ENCODE measurements around the gene EXD3. TPM values are rescaled to one million over a fixed set of nuclear protein-coding genes. Genes with fewer than 3 reads are reported as not detected.

The EXD3 gene
- polyA plus RNA-seq, 1 of the 3 experiments (the other 2 are of a cell fraction): 11.5 TPM

DNA sequence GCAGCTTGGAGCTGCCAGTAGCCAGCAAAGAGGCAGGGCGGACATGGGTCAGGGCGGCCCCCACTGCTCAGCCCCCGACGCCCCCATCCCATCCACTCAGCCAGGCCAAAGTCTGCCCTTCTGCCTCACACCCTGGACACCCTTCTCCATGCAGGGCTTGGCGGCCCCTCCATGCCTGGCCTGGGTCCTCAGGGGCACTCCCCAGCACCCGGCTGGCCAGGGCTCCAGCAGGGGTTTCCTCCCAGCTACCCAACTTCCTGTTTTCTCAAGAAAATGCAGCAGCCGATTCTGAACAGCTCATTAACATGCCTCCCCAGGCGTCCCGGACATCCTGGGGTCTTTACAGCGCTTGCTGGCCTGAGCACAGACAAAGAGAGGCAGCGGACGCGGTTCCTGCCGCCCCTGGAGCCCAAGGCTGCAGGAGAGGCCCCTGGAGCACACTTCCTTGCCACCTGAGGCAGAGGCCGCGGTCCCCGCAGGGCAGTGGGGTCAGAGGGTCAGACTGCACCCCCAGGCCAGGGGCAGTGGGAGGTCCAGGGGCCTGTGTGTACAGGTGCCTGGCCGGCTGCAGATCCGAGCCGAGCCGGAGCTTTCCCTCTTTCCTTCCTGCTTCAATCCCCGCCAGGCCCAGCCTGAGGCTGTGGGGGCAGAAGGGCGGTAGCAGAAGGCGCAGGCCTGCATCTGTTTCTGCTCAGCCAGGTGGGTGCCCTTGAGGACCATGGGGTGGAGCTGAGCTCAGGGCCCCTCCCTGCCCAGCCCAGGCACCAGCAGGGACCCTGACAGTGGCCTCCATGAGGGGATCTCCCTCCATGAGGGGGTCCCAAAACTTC lies 102.2 kb downstream of the EXD3 start:
- Histone ChIP-seq H2AFZ (ENCODE audit: low read depth) (no peak overlapping the region), H3K36me3 (replicated peaks in 1 of 2; ENCODE audit: control insufficient read depth in 1 of 2, insufficient read depth in 2 of 2, low read length in 1 of 2) (no peaks in the 10 kb centered on the region), H3K79me2 (ENCODE audit: insufficient read depth) (no peaks in the 10 kb centered on the region), H3K9me2 (no peaks in the 10 kb centered on the region), H3K27ac (ENCODE audit: low read depth in 2 of 2, low read length in 1 of 2) (no peak overlapping the region; a peak in 1 of 4 replicates), H3K4me3 (ENCODE audit: low read depth in 2 of 2, low read length in 1 of 2) (no peak overlapping the region), H4K20me1 (ENCODE audit: insufficient read depth) (no peaks in the 10 kb centered on the region), H3K9ac (no peak overlapping the region), H3K4me2 (no peak overlapping the region), H3K9me3 (no peaks in the 10 kb centered on the region), H3K27me3 (ENCODE audit: insufficient read depth) (no peaks in the 10 kb centered on the region), H3F3A (replicated peaks; ENCODE audit: insufficient read depth) (no peaks in the 10 kb centered on the region), H3K4me1 (ENCODE audit: control insufficient read depth in 1 of 2, insufficient read depth in 2 of 2, low read depth in 1 of 2, low read length in 1 of 2) (peaks cover 0 to 4% of the 10 kb centered on the region in 2 experiments; a peak in 1 of 4 replicates)
- 70% methylated on average over 10 of the region's 24 CpGs for WGBS (ENCODE audit: low lambda C conversion rate)
- no peak for TF ChIP-seq POLR2AphosphoS5 (IDR thresholded peaks at IDR 0.05; ENCODE audit: low read depth, low read length)
- TF ChIP-seq EP300 (IDR thresholded peaks at IDR 0.05; ENCODE audit: borderline replicate concordance in 1 of 2, low read depth in 1 of 2, low read length in 1 of 2): no peak
- TF ChIP-seq, protein P1, sequence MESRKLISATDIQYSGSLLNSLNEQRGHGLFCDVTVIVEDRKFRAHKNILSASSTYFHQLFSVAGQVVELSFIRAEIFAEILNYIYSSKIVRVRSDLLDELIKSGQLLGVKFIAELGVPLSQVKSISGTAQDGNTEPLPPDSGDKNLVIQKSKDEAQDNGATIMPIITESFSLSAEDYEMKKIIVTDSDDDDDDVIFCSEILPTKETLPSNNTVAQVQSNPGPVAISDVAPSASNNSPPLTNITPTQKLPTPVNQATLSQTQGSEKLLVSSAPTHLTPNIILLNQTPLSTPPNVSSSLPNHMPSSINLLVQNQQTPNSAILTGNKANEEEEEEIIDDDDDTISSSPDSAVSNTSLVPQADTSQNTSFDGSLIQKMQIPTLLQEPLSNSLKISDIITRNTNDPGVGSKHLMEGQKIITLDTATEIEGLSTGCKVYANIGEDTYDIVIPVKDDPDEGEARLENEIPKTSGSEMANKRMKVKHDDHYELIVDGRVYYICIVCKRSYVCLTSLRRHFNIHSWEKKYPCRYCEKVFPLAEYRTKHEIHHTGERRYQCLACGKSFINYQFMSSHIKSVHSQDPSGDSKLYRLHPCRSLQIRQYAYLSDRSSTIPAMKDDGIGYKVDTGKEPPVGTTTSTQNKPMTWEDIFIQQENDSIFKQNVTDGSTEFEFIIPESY (IDR thresholded peaks at IDR 0.05; ENCODE audit: borderline replicate concordance, low read depth): no peak
- TF ChIP-seq TCF12 (IDR thresholded peaks at IDR 0.05): no peak
- TF ChIP-seq TEAD4 (IDR thresholded peaks at IDR 0.05; ENCODE audit: borderline replicate concordance, insufficient read depth): no peak
- no peak for TF ChIP-seq FOXJ3 (CRISPR knock-in tag; IDR thresholded peaks at IDR 0.05)
- peak; percentile 42 for DNase-seq
- ChIA-PET POLR2A (no interaction called here), CTCF (interaction anchor here (0.8 to 7.5 kb wide), 2 partner anchors 13 to 18 kb away, joined by 3 to 74 read pairs; partner anchors contain the start of gene NRARP)

DNA sequence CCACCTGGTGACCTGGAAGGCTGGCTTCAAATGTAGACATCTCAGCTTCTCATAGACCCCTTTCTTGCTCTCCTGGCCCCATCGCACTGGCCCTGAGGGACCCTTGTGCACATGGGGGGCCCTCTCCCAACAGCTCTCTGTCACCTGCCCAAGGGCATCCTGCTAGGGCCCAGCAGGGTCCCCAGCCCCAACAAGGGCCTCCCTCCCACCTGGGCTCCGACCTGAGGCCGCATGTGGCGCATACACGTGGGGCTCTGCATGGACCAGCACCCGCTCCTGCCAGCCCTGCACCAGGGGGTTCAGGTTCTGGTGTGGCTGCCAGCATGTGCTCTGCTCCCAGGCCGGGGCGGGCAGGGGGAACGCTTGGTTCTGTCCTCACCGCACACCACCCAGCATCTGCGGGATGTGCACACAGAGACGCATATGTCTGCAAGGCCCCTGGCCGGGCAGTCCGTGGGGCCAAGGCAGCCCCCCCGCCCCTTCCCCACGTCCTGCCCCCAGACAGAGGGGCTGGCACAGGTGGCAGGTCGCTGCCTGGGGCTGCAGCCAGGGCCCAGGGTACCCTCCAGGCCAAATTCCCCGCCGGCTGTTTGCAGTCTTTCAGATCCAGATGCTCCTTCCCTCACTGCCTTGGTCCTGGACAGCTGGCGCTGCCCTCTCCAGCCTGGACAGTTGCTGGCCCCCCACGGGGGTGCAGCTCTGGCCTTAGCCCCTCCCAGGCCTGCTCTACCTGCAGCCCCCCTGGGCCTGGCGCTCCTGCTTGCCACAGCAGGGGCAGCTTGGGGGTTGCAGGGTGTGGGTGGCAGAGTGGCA lies 103.0 kb downstream of the EXD3 start:
- H2AFZ ChIP-seq (ENCODE audit: low read depth): no peak overlapping the region
- H3K27me3 ChIP-seq (ENCODE audit: insufficient read depth): no peaks in the 10 kb centered on the region
- ChIA-PET CTCF (interaction anchor here (0.8 to 7.5 kb wide), 3 partner anchors 12 to 33 kb away, joined by 3 to 74 read pairs (median 4); partner anchors contain the start of gene NRARP), POLR2A (no interaction called here)
- H3K9ac ChIP-seq: no peak overlapping the region
- no peaks in the 10 kb centered on the region for H3K9me3 ChIP-seq
- no peaks in the 10 kb centered on the region for H3K36me3 ChIP-seq (replicated peaks in 1 of 2; ENCODE audit: control insufficient read depth in 1 of 2, insufficient read depth in 2 of 2, low read length in 1 of 2)
- H3K79me2 ChIP-seq (ENCODE audit: insufficient read depth): no peaks in the 10 kb centered on the region
- peaks cover 0 to 4% of the 10 kb centered on the region in 2 experiments; a peak in 1 of 4 replicates for H3K4me1 ChIP-seq (ENCODE audit: control insufficient read depth in 1 of 2, insufficient read depth in 2 of 2, low read depth in 1 of 2, low read length in 1 of 2)
- no peak overlapping the region for H3K27ac ChIP-seq (ENCODE audit: low read depth in 2 of 2, low read length in 1 of 2)
- no peaks in the 10 kb centered on the region for H4K20me1 ChIP-seq (ENCODE audit: insufficient read depth)
- H3F3A ChIP-seq (replicated peaks; ENCODE audit: insufficient read depth): no peaks in the 10 kb centered on the region
- DNase-seq: peak; percentile 40
- no peak overlapping the region for H3K4me3 ChIP-seq (ENCODE audit: low read depth in 2 of 2, low read length in 1 of 2)
- H3K4me2 ChIP-seq: no peak overlapping the region
- no peaks in the 10 kb centered on the region for H3K9me2 ChIP-seq
- WGBS (ENCODE audit: low lambda C conversion rate): 71% methylated on average over 13 of the region's 22 CpGs
- TF ChIP-seq, protein P2, sequence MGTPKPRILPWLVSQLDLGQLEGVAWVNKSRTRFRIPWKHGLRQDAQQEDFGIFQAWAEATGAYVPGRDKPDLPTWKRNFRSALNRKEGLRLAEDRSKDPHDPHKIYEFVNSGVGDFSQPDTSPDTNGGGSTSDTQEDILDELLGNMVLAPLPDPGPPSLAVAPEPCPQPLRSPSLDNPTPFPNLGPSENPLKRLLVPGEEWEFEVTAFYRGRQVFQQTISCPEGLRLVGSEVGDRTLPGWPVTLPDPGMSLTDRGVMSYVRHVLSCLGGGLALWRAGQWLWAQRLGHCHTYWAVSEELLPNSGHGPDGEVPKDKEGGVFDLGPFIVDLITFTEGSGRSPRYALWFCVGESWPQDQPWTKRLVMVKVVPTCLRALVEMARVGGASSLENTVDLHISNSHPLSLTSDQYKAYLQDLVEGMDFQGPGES (IDR thresholded peaks at IDR 0.05; ENCODE audit: low read depth, low read length): no peak
- no peak for TF ChIP-seq RAD21 (IDR thresholded peaks at IDR 0.05; ENCODE audit: low read length)
- TF ChIP-seq, protein P3, sequence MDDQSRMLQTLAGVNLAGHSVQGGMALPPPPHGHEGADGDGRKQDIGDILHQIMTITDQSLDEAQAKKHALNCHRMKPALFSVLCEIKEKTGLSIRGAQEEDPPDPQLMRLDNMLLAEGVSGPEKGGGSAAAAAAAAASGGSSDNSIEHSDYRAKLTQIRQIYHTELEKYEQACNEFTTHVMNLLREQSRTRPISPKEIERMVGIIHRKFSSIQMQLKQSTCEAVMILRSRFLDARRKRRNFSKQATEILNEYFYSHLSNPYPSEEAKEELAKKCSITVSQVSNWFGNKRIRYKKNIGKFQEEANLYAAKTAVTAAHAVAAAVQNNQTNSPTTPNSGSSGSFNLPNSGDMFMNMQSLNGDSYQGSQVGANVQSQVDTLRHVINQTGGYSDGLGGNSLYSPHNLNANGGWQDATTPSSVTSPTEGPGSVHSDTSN (IDR thresholded peaks at IDR 0.05): no peak
- TF ChIP-seq RCOR1 (IDR thresholded peaks at IDR 0.05; ENCODE audit: low read length): no peak
- TF ChIP-seq RXRA (IDR thresholded peaks at IDR 0.05; ENCODE audit: borderline replicate concordance, low read depth): no peak
- TF ChIP-seq GATA2 (CRISPR knock-in tag; IDR thresholded peaks at IDR 0.05): no peak
- TF ChIP-seq CHD2 (IDR thresholded peaks at IDR 0.05; ENCODE audit: low read length, partially characterized antibody): no peak
- TF ChIP-seq, protein P4, sequence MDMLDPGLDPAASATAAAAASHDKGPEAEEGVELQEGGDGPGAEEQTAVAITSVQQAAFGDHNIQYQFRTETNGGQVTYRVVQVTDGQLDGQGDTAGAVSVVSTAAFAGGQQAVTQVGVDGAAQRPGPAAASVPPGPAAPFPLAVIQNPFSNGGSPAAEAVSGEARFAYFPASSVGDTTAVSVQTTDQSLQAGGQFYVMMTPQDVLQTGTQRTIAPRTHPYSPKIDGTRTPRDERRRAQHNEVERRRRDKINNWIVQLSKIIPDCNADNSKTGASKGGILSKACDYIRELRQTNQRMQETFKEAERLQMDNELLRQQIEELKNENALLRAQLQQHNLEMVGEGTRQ (IDR thresholded peaks at IDR 0.05; ENCODE audit: borderline replicate concordance, low read depth, low read length): no peak
- no peak for TF ChIP-seq TAF1 (IDR thresholded peaks at IDR 0.05; ENCODE audit: borderline replicate concordance, low read depth, low read length)

All from SK-N-SH (cell line).